T-cell (primary cell): ENCODE measurements around the gene LRRC37A. TPM values are rescaled to one million over a fixed set of nuclear protein-coding genes. Genes with fewer than 3 reads are reported as not detected.
"Not testable (repeated sequence)": the region's sequence is repeated elsewhere in the genome, so short reads cannot be mapped to it uniquely, and the experiment has no call there.

Source experiments
- ATAC-seq, 4 experiments: fragments of 200-7000 bp in 3 of 4; fragments of 150-1000 bp in 1 of 4; cut with Tn5 transposase; replicated peaks in 1 of 4; 1 replicate in 3 of 4; 2 replicates in 1 of 4; pipeline ENCODE4 v1.10.0; 2021; ENCODE audit warnings: moderate library complexity in 3 of 4, mild to moderate bottlenecking in 2 of 4, moderate number of reproducible peaks in 1 of 4
- CTCF ChIA-PET, 2 donors: fragments of 300-600 bp; sonication (Branson Sonifier 250); formaldehyde crosslinking; loops; one replicate each; lab custom pipeline; 2022; ENCODE audit warnings: antibody characterized with exemption in 2 of 2; lab: Charles Lee
- POLR2A ChIA-PET, 2 donors: fragments of 300-600 bp; sonication (Branson Sonifier 250); formaldehyde crosslinking; loops; one replicate each; lab custom pipeline; 2022; ENCODE audit warnings: antibody characterized with exemption in 2 of 2; lab: Charles Lee
- DNase-seq, 35 experiments: peaks; one replicate each; pipeline versions ENCODE4 v3.0.0 to v3.0.0-alpha.2; 2013 to 2023
- H3K27ac ChIP-seq: one replicate; pipeline ENCODE4 v1.5.1; 2013; ENCODE audit warnings: low read length
- H3K27me3 ChIP-seq, 2 experiments: replicated peaks in 1 of 2; 1 replicate in 1 of 2; 2 replicates in 1 of 2; pipeline versions ENCODE4 v1.6.1 to v1.7.0; 2013; ENCODE audit warnings: low read length in 1 of 2, mixed read lengths in 1 of 2; ENCODE audit not compliant: control insufficient read depth in 2 of 2, insufficient read depth in 2 of 2; ENCODE audit errors: extremely low read depth in 1 of 2
- H3K36me3 ChIP-seq, 2 donors: 1 replicate in 1 of 2; 2 replicates in 1 of 2; pipeline versions ENCODE4 v1.6.1 to v1.7.0; 2013; ENCODE audit warnings: low read length in 1 of 2; ENCODE audit not compliant: control insufficient read depth in 2 of 2, insufficient read depth in 1 of 2; ENCODE audit errors: extremely low read depth in 1 of 2
- H3K4me1 ChIP-seq, 2 experiments: 1 replicate in 1 of 2; 2 replicates in 1 of 2; pipeline versions ENCODE4 v1.6.1 to v1.7.0; 2013; ENCODE audit warnings: low read length in 2 of 2, mixed read lengths in 1 of 2; ENCODE audit not compliant: insufficient read depth in 2 of 2, control insufficient read depth in 1 of 2; ENCODE audit errors: extremely low read depth in 1 of 2
- H3K4me3 ChIP-seq, 2 donors: 1 replicate in 1 of 2; 2 replicates in 1 of 2; pipeline versions ENCODE4 v1.5.1 to v1.7.0; 2013; ENCODE audit warnings: mild to moderate bottlenecking in 2 of 2, low read length in 1 of 2, moderate library complexity in 1 of 2; ENCODE audit not compliant: control insufficient read depth in 1 of 2; ENCODE audit errors: extremely low read depth in 1 of 2
- H3K9me3 ChIP-seq: 2 replicates; pipeline ENCODE4 v1.7.0; 2013
- H3K27ac Mint-ChIP-seq, 2 donors: one replicate each; pipeline ENCODE4 v1.8.0; 2020 to 2021; ENCODE audit warnings: mild to moderate bottlenecking in 2 of 2, mixed read lengths in 2 of 2
- H3K27me3 Mint-ChIP-seq, 2 donors: one replicate each; pipeline ENCODE4 v1.8.0; 2021 to 2022; ENCODE audit warnings: mixed read lengths in 2 of 2
- H3K36me3 Mint-ChIP-seq: one replicate; pipeline ENCODE4 v1.8.0; 2021; ENCODE audit warnings: mixed read lengths
- H3K4me1 Mint-ChIP-seq, 3 donors: one replicate each; pipeline ENCODE4 v1.8.0; 2020 to 2022; ENCODE audit warnings: mixed read lengths in 3 of 3, mild to moderate bottlenecking in 1 of 3
- H3K4me3 Mint-ChIP-seq, 3 donors: one replicate each; pipeline ENCODE4 v1.8.0; 2020 to 2022; ENCODE audit warnings: mild to moderate bottlenecking in 3 of 3, mixed read lengths in 3 of 3, moderate library complexity in 3 of 3
- H3K9me3 Mint-ChIP-seq, 3 donors: one replicate each; pipeline ENCODE4 v1.8.0; 2020 to 2022; ENCODE audit warnings: mixed read lengths in 3 of 3
- WGBS: methylation state at CpG from one replicate; pipeline ENCODE4 v1.1.5; 2013; ENCODE audit warnings: missing lambda C conversion rate; ENCODE audit not compliant: insufficient coverage; 5-methylcytosine and 5-hydroxymethylcytosine counted together
- total RNA-seq, 35 experiments: library from RNA in 6 of 35; stranded (reverse) in 6 of 35; fragments of 120-200 nt in 1 of 35; gene quantifications; one replicate each; pipeline versions ENCODE4 v1.2.1 to v1.2.4 and lab custom pipeline; 2013 to 2026

LRRC37A gene
- total RNA-seq, 5 donors from 2014 or later (not counting 1 experiment from before 2014, with no cell fraction given): 1.9 to 26.9 (median 4.5) TPM

GRCh38 chr17:46284467-46284866, 10.5 kb upstream of the LRRC37A start:
- H3K4me3 Mint-ChIP-seq, H3K36me3 Mint-ChIP-seq, DNase-seq, H3K27ac ChIP-seq, H3K4me1 ChIP-seq, H3K9me3 Mint-ChIP-seq, H3K27me3 ChIP-seq, H3K36me3 ChIP-seq, CTCF ChIA-PET, H3K27me3 Mint-ChIP-seq, H3K9me3 ChIP-seq, H3K4me3 ChIP-seq: not testable (repeated sequence)
- ATAC-seq: peak; percentile 43 to 68 (median 54)
- Mint-ChIP-seq H3K4me1 (peaks cover 9 to 25% (median 11%) of the 10 kb centered on the region in 3 donors), H3K27ac (peak overlapping the region in 1 of 2 donors; percentile 56)
- WGBS: no CpG with 5 or more reads among the region's 1 CpG
- POLR2A ChIA-PET: interaction anchor here in 1 of 2 donors (0.7 kb wide), 1 partner anchor 8 kb away, joined by 3 read pairs; no protein-coding TSS in a partner anchor

DNA sequence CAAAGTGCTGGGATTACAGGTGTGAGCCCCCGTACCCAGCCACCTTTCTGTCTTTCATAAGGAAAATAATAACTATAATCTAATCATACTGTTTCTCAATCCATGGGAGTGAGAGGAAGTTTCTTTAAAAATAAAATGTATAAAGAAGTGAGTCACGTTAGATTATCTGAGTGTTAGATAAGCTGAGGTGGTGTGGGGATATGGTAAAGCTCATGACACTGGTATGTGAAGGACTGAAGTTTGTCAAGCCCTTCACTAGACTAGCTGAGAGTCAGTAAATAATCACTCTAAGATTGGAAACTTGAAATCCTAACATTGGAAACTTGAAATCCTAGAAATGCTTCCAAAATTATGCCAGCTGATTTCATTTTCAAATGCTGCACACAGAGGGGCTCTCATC, 9.4 kb upstream of the LRRC37A start:
- H3K27ac ChIP-seq, H3K4me1 ChIP-seq, H3K9me3 Mint-ChIP-seq, POLR2A ChIA-PET, H3K36me3 ChIP-seq, H3K4me3 Mint-ChIP-seq, H3K36me3 Mint-ChIP-seq, H3K4me3 ChIP-seq, H3K27me3 Mint-ChIP-seq, DNase-seq, ATAC-seq, H3K27me3 ChIP-seq, H3K27ac Mint-ChIP-seq, H3K9me3 ChIP-seq: not testable (repeated sequence)
- H3K4me1 Mint-ChIP-seq: peaks cover 9 to 22% (median 11%) of the 10 kb centered on the region in 3 donors
- CTCF ChIA-PET: interaction anchor here (0.7 to 1.7 kb wide), 3 partner anchors 9 to 289 kb away, joined by 4 read pairs; no protein-coding TSS in a partner anchor
- no CpG with 5 or more reads among the region's 2 CpGs for WGBS

- H3K9me3 Mint-ChIP-seq, H3K4me3 Mint-ChIP-seq, H3K27me3 ChIP-seq, H3K27me3 Mint-ChIP-seq, H3K27ac Mint-ChIP-seq, H3K36me3 Mint-ChIP-seq, H3K4me1 ChIP-seq, H3K9me3 ChIP-seq, H3K36me3 ChIP-seq, H3K4me3 ChIP-seq, H3K27ac ChIP-seq: not testable (repeated sequence)
- DNase-seq (peak in 31 of 35 experiments; percentile 7 to 87 (median 53)), ATAC-seq (peak; percentile 84 to 89 (median 89))
- ChIA-PET CTCF (interaction anchor here (0.5 to 1.7 kb wide), 6 partner anchors 20 to 956 kb away, joined by 3 to 5 read pairs (median 4); partner anchors contain the start of gene KANSL1 (in 1 of the 2)), POLR2A (interaction anchor here in 1 of 2 donors (0.6 kb wide), 1 partner anchor 1734 kb away, joined by 11 read pairs; no protein-coding TSS in a partner anchor)
- H3K4me1 Mint-ChIP-seq: peaks cover 9 to 33% (median 19%) of the 10 kb centered on the region in 3 donors
- WGBS: 0% methylated on average over 3 of the region's 3 CpGs
These were observed 8.1 kb upstream of the LRRC37A start for GRCh38 chr17:46286764-46287221.

- DNase-seq, H3K27ac Mint-ChIP-seq, H3K4me3 ChIP-seq, H3K4me1 ChIP-seq, H3K27me3 Mint-ChIP-seq, H3K9me3 ChIP-seq, H3K36me3 ChIP-seq, H3K27me3 ChIP-seq, POLR2A ChIA-PET, H3K9me3 Mint-ChIP-seq, H3K36me3 Mint-ChIP-seq, H3K27ac ChIP-seq, H3K4me3 Mint-ChIP-seq, ATAC-seq: not testable (repeated sequence)
- 100% methylated on average over 1 of the region's 7 CpGs for WGBS
- peaks cover 9 to 33% (median 19%) of the 10 kb centered on the region in 3 donors for H3K4me1 Mint-ChIP-seq
- CTCF ChIA-PET: interaction anchor here (0.6 kb wide), 2 partner anchors 102 to 142 kb away, joined by 3 to 6 read pairs; no protein-coding TSS in a partner anchor
These were observed 7.3 kb upstream of the LRRC37A start for GRCh38 chr17:46287587-46287986.

GRCh38 chr17:46290906-46291546, 3.9 kb upstream of the LRRC37A start:
- H3K27ac ChIP-seq, H3K36me3 ChIP-seq, H3K27me3 Mint-ChIP-seq, H3K9me3 Mint-ChIP-seq, CTCF ChIA-PET, H3K27me3 ChIP-seq, H3K36me3 Mint-ChIP-seq, DNase-seq, H3K4me1 ChIP-seq, H3K9me3 ChIP-seq, POLR2A ChIA-PET, H3K4me3 ChIP-seq: not testable (repeated sequence)
- Mint-ChIP-seq H3K4me3 (peak overlapping the region in 1 of 3 donors; percentile 9), H3K27ac (peak overlapping the region in 1 of 2 donors; percentile 39), H3K4me1 (peaks cover 6 to 19% (median 14%) of the 10 kb centered on the region in 3 donors)
- WGBS: no CpG with 5 or more reads among the region's 4 CpGs
- peak; percentile 26 to 72 (median 38) for ATAC-seq

- Mint-ChIP-seq H3K4me3 (peak overlapping the region in 1 of 3 donors; percentile 9), H3K4me1 (peaks cover 6 to 17% (median 14%) of the 10 kb centered on the region in 3 donors), H3K27ac (peak overlapping the region in 1 of 2 donors; percentile 39)
- DNase-seq, H3K36me3 ChIP-seq, H3K4me3 ChIP-seq, ATAC-seq, H3K4me1 ChIP-seq, H3K27me3 Mint-ChIP-seq, H3K27ac ChIP-seq, H3K9me3 ChIP-seq, POLR2A ChIA-PET, CTCF ChIA-PET, H3K27me3 ChIP-seq, H3K9me3 Mint-ChIP-seq, H3K36me3 Mint-ChIP-seq: not testable (repeated sequence)
- no CpG with 5 or more reads among the region's 8 CpGs for WGBS
These were observed 3.3 kb upstream of the LRRC37A start for GRCh38 chr17:46291618-46292017.
